Colonic mucosa (tissue), 4 donors: ENCODE data around the gene GASK1A. TPM values are rescaled to one million over a fixed set of nuclear protein-coding genes. Genes with fewer than 3 reads are reported as not detected.

Experiments used
- DNase-seq: peaks from one replicate; pipeline ENCODE4 v3.0.0-alpha.2; 2020
- H3K27ac ChIP-seq: fragments of 200-600 bp; one replicate; pipeline ENCODE4 v1.8.0; 2021
- H3K27me3 ChIP-seq: fragments of 200-600 bp; one replicate; pipeline ENCODE4 v1.8.0; 2021
- H3K36me3 ChIP-seq: fragments of 200-600 bp; one replicate; pipeline ENCODE4 v1.8.0; 2021
- H3K4me1 ChIP-seq: fragments of 200-600 bp; one replicate; pipeline ENCODE4 v1.8.0; 2021; ENCODE audit warnings: mild to moderate bottlenecking
- H3K4me3 ChIP-seq: fragments of 200-600 bp; one replicate; pipeline ENCODE4 v1.8.0; 2021
- H3K9ac ChIP-seq, 2 donors: one replicate each; pipeline ENCODE4 v1.7.0; 2013; ENCODE audit warnings: control low read depth in 2 of 2, low read depth in 2 of 2, low read length in 2 of 2
- H3K9me3 ChIP-seq: fragments of 200-600 bp; one replicate; pipeline ENCODE4 v1.8.0; 2021
- intact Hi-C: fragments of 100-400 bp; cut with DNase I; formaldehyde crosslinking; loops from one replicate; pipeline ENCODE4 v1.14.1; 2022
- total RNA-seq, 2 donors: library from RNA; stranded (reverse); fragmentation: NEBNext Ultra II Directional in 1 of 2; extraction: Animal tissue kit (Norgen Biotek cat#: 25700) in 1 of 2; gene quantifications; one replicate each; pipeline ENCODE4 v1.2.1, GENCODE V29; 2021
- TF ChIP-seq, protein P1 (sequence below): fragments of 200-600 bp; IDR thresholded peaks from one replicate; pipeline ENCODE4 v1.8.0; 2022; ENCODE audit warnings: antibody characterized with exemption, mild to moderate bottlenecking
- donor health status: healthy.
- donor health status: DM: no; HTN: no; CAD: no.
- donor health status: DM: no; HTN: no; CAD: no.

Gene GASK1A
- total RNA-seq, 2 donors from 2014 or later: 1.3 to 2.2 TPM

DNA sequence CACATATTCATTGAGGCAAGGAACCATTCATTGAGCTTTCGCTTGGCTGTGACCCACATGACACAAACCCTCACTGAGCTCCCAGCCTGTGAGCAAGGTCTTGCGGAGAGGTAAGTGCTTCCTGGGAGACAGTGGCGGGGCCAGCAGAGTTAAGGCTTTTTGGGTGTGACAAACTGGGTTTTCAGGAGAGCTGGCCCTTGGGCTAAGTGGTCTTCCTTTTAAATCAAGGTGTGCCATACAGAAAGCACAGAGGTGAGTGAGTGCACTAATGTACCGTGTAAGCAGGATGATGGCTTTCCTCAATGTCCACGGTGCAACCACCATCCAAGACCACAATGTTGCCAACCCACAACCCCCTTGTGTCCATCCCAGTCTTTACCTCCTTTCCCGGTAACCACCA lies 98.2 kb downstream of the GASK1A start:
- Histone ChIP-seq H3K27me3 (no peaks in the 10 kb centered on the region), H3K27ac (no peak overlapping the region), H3K9me3 (no peaks in the 10 kb centered on the region), H3K36me3 (no peaks in the 10 kb centered on the region), H3K4me1 (no peaks in the 10 kb centered on the region), H3K9ac (no peak overlapping the region), H3K4me3 (no peak overlapping the region)
- TF ChIP-seq, protein P1, sequence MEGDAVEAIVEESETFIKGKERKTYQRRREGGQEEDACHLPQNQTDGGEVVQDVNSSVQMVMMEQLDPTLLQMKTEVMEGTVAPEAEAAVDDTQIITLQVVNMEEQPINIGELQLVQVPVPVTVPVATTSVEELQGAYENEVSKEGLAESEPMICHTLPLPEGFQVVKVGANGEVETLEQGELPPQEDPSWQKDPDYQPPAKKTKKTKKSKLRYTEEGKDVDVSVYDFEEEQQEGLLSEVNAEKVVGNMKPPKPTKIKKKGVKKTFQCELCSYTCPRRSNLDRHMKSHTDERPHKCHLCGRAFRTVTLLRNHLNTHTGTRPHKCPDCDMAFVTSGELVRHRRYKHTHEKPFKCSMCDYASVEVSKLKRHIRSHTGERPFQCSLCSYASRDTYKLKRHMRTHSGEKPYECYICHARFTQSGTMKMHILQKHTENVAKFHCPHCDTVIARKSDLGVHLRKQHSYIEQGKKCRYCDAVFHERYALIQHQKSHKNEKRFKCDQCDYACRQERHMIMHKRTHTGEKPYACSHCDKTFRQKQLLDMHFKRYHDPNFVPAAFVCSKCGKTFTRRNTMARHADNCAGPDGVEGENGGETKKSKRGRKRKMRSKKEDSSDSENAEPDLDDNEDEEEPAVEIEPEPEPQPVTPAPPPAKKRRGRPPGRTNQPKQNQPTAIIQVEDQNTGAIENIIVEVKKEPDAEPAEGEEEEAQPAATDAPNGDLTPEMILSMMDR: no peak
- no peak for DNase-seq
- intact Hi-C loops: no loop called here

DNA sequence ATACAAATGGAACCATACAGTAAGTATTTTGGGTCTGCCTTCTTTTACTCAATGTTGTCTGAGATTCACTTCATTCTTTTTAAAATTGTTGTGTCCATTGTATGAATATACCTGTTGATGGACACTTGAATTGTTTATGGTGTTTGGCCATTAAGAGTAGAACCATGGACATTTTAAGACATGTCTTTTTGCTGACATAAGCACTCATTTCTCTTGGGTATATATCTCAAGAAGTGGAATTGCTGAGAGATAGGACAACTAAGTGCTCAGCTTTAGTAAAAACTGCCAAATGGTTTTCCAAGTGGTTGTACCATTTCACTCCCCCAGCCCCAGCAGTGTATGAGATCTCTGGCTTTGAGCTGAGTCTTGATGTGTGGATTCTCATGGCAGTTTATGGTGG lies 98.6 kb downstream of the GASK1A start:
- H3K27ac ChIP-seq: no peak overlapping the region
- H3K4me3 ChIP-seq: no peak overlapping the region
- no peaks in the 10 kb centered on the region for H3K9me3 ChIP-seq
- H3K27me3 ChIP-seq: no peaks in the 10 kb centered on the region
- no peak for DNase-seq
- H3K9ac ChIP-seq: no peak overlapping the region
- TF ChIP-seq, protein P1: no peak
- H3K4me1 ChIP-seq: no peaks in the 10 kb centered on the region
- intact Hi-C loops: no loop called here
- H3K36me3 ChIP-seq: no peaks in the 10 kb centered on the region

DNA sequence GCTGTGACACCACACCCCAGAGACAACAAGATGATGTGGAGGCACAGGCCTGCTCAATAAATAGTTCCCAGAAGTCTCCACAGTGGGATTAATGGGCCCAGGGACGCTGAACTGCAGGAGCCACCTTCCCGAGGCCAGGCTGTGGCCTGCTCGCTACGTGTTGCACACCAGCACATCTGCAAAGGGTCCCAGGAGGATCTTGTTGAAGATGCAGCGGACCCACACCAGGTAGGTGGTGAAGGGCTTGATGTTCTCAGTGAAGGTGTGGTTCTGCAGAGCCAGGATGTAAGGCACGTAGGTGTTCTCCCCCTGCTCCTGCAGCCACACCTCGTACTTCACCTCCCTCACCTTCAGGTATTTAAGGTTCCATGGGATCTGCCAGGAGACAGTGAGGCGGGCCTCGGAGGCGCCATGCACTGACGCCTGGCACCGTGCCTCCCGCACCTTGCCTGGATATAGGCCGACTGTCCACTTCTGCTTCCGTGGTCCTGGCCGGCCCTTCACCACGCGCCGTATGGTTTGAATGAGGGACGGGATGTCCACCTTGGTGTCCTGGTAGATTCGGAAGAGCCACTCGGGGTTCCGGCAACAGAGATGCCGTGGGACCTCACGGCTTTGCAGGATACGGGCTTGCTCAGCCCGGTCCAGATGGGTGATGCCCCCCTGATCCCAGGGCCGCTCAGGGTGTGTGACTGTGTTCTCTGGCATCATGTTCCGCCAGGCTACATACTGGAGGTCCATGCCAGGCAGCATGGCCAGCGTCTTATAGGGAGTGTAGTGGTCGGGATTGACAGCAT lies 100.6 kb downstream of the GASK1A start:
- Histone ChIP-seq H3K9ac (no peak overlapping the region), H3K36me3 (no peaks in the 10 kb centered on the region), H3K4me3 (no peak overlapping the region), H3K27ac (no peak overlapping the region), H3K9me3 (no peaks in the 10 kb centered on the region), H3K4me1 (no peaks in the 10 kb centered on the region), H3K27me3 (no peaks in the 10 kb centered on the region)
- TF ChIP-seq, protein P1: no peak
- DNase-seq: no peak
- intact Hi-C loops: no loop called here

DNA sequence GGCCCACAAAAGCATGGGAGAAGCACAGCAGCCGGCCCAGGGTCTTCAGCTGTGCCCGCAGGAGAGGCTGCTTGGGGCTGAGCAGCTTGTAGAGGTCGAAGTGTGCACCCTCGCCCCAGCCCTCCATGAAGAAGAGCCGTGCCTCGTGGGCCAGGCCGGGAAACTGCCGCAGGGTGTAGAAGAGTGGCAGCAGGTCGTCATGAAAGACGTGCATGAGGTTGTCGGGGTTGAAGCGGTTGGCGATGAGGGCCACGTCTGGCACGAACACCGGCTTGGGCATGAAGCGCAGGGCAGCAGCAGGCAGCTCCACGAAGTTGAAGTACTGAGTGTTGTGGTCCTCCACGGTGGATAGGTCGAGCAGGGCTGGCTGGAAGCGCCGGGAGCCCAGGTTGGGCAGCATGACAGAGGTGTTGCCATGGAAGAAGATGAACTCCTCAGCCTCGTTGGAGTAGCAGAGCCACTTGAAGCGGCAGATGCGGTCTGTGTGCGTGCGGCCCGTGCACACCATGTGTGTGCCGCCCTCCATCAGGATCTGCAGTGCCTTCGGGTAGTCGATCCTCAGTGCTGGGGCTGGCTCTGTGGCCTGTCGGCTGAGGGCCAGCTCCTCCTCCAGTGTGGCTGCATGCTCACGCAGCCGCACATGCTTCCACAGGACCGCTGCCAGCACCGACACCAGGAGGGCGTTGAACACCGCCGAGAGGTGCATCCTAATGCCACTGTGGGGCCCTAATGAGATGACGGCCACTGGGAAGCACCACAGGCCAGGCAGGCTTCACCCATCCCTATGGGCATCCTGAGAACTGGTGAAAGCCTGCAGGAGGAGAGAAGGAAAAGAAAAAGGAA lies 101.8 kb downstream of the GASK1A start:
- intact Hi-C loops: no loop called here
- Histone ChIP-seq H3K4me1 (no peaks in the 10 kb centered on the region), H3K9me3 (no peaks in the 10 kb centered on the region), H3K36me3 (no peaks in the 10 kb centered on the region), H3K9ac (no peak overlapping the region), H3K4me3 (no peak overlapping the region), H3K27me3 (no peaks in the 10 kb centered on the region), H3K27ac (no peak overlapping the region)
- DNase-seq: no peak
- TF ChIP-seq, protein P1: no peak

DNA sequence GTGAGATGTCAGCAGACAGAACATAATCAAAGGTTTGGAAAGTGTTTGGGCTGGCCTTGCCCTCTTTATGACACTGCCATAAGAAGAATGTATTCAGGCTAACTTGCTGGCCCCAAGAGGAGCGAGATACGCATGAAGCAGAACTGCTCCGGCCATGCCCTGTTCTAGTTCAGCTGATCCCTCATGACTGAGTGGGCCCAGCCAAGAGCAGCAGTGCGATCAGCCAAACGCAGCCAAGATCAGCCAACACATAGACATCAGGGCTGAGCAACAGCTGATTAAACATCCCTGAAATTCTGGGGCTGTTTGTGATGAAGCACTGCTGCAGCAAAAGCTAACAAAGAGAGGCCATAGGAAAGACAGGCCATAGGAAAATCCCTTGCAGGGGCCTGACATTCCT lies 102.7 kb downstream of the GASK1A start:
- no peak overlapping the region for H3K27ac ChIP-seq
- intact Hi-C loops: no loop called here
- H3K27me3 ChIP-seq: no peaks in the 10 kb centered on the region
- TF ChIP-seq, protein P1: no peak
- no peaks in the 10 kb centered on the region for H3K4me1 ChIP-seq
- no peak for DNase-seq
- no peak overlapping the region for H3K9ac ChIP-seq
- H3K4me3 ChIP-seq: no peak overlapping the region
- H3K9me3 ChIP-seq: no peaks in the 10 kb centered on the region
- H3K36me3 ChIP-seq: no peaks in the 10 kb centered on the region
